Measurements from ENCODE around the gene FAM83F. TPM values are rescaled to one million over a fixed set of nuclear protein-coding genes. Genes with fewer than 3 reads are reported as not detected.

The FAM83F gene
- total and polyA plus RNA-seq, 3 donors from 2014 or later = 30.2 to 57.7 (median 41.1) TPM

DNA sequence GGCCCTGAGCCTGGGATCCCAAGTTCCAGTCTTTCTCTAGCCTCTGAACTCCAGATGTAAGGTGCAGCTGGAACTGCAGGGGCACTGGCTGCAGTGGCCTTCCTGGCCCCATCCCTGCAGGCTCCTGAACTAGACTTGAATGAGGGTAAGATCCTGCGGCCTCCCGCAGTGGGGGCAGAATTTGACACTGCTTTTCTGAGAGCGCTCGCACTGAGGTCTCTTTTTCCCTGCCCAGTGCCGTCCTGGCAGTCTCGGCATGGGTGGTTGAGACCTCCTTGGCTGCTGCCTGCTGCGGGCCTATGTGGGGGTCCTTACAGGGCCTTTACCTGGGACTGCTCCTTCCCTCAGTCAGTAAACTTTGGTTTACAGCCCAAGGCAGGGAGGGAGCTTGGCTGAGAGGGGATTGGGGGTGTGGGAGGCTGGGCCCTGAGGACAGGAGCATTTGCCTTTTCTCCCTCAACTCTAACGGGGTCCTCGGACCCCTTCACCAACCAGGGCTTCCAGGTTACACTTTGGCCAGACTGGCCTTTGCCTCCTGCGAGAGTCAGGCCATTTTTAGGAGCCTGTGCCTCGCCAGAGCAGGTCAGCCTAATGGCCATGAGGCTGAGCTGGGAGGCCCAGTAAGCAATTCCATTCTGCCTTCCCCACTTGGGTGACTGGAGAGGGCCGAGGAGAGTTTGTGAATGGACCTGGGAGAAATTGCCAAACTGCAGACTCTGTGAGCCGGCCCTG, 35.4 kb downstream of the FAM83F start:
- intact Hi-C loops (cut with DNase I; ENCODE audit: low total_unique reads) = no loop called here
- TF ChIP-seq, protein P1, sequence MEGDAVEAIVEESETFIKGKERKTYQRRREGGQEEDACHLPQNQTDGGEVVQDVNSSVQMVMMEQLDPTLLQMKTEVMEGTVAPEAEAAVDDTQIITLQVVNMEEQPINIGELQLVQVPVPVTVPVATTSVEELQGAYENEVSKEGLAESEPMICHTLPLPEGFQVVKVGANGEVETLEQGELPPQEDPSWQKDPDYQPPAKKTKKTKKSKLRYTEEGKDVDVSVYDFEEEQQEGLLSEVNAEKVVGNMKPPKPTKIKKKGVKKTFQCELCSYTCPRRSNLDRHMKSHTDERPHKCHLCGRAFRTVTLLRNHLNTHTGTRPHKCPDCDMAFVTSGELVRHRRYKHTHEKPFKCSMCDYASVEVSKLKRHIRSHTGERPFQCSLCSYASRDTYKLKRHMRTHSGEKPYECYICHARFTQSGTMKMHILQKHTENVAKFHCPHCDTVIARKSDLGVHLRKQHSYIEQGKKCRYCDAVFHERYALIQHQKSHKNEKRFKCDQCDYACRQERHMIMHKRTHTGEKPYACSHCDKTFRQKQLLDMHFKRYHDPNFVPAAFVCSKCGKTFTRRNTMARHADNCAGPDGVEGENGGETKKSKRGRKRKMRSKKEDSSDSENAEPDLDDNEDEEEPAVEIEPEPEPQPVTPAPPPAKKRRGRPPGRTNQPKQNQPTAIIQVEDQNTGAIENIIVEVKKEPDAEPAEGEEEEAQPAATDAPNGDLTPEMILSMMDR (IDR thresholded peaks at IDR 0.05) = no peak
- TF ChIP-seq POLR2A (IDR thresholded peaks at IDR 0.05) = no peak
- H3K27ac ChIP-seq = no peak overlapping the region
- no peak overlapping the region for H3K4me3 ChIP-seq
- H3K36me3 ChIP-seq (ENCODE audit: low read depth, missing control alignments) = no peaks in the 10 kb centered on the region
- no peaks in the 10 kb centered on the region for H3K4me1 ChIP-seq
- H3K27me3 ChIP-seq = no peaks in the 10 kb centered on the region
- no peaks in the 10 kb centered on the region for H3K9me3 ChIP-seq
- WGBS, 2 donors = 92 to 96% methylated on average over 4 to 13 of the region's 13 CpGs
- no peak for DNase-seq

DNA sequence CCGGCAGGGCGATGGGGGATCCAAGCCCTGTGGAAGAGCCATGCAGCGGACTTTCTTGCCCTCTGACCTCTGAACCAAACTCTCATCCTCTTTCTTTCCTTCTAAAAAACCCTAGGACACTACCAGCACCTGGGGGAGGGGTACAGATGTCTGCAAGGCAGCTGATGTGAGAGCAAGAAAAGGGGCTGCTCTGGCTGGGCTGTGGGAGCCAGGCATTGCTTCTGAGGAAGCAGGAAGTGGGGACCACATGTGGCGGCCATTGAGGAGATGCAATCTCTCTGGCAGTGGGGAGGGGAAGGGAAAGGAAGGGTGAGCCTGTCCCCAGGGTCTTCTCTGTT, 36.0 kb downstream of the FAM83F start:
- WGBS, 2 donors = 92 to 93% methylated on average over 4 of the region's 4 CpGs
- no peak for DNase-seq
- intact Hi-C loops (cut with DNase I; ENCODE audit: low total_unique reads) = no loop called here
- no peaks in the 10 kb centered on the region for H3K27me3 ChIP-seq
- TF ChIP-seq POLR2A (IDR thresholded peaks at IDR 0.05) = no peak
- TF ChIP-seq, protein P1 (IDR thresholded peaks at IDR 0.05) = no peak
- no peaks in the 10 kb centered on the region for H3K36me3 ChIP-seq (ENCODE audit: low read depth, missing control alignments)
- no peak overlapping the region for H3K27ac ChIP-seq
- H3K4me1 ChIP-seq = no peaks in the 10 kb centered on the region
- no peaks in the 10 kb centered on the region for H3K9me3 ChIP-seq
- H3K4me3 ChIP-seq = no peak overlapping the region

DNA sequence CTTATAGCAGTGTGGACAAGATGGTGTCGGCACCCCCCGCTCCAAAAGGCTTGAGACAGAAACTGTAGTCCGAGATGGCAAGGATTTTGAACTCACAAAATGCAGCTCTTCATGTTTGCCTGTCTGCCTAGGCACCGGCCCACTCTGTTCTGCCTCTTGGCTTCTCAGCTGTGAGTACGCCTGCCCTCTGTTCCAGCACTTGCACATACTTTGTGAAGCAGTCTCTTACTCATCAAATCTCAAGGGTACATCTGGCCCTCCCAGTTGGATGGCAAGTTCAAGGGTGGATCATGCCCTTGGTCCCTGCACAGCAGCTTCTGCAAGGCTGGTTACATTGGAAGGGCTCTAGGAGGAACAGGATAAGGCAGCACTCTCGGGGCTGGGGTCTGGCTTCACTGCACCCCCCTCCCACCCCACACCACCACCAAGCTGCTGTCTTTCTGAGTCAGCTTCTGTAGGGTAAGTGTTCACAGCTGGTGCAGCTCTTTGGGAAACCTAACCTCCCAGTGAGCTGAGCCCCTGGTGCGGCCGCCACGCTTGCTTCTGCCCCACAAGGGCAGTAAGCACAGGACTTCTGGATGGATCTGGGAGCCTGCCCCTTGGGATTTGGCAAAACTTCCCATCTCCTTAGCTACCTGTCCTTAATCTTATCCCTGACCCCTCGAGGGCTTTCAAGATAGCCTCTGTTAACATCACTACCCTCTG, 37.2 kb downstream of the FAM83F start:
- 79% methylated on average over 10 of the region's 10 CpGs for WGBS, 2 donors
- Histone ChIP-seq H3K27me3 (no peaks in the 10 kb centered on the region), H3K4me3 (no peak overlapping the region), H3K36me3 (ENCODE audit: low read depth, missing control alignments) (no peaks in the 10 kb centered on the region), H3K9me3 (no peaks in the 10 kb centered on the region), H3K27ac (no peak overlapping the region), H3K4me1 (no peaks in the 10 kb centered on the region)
- TF ChIP-seq POLR2A (IDR thresholded peaks at IDR 0.05) = no peak
- TF ChIP-seq, protein P1 (IDR thresholded peaks at IDR 0.05) = no peak
- intact Hi-C loops (cut with DNase I; ENCODE audit: low total_unique reads) = no loop called here
- DNase-seq = peak; percentile 41

DNA sequence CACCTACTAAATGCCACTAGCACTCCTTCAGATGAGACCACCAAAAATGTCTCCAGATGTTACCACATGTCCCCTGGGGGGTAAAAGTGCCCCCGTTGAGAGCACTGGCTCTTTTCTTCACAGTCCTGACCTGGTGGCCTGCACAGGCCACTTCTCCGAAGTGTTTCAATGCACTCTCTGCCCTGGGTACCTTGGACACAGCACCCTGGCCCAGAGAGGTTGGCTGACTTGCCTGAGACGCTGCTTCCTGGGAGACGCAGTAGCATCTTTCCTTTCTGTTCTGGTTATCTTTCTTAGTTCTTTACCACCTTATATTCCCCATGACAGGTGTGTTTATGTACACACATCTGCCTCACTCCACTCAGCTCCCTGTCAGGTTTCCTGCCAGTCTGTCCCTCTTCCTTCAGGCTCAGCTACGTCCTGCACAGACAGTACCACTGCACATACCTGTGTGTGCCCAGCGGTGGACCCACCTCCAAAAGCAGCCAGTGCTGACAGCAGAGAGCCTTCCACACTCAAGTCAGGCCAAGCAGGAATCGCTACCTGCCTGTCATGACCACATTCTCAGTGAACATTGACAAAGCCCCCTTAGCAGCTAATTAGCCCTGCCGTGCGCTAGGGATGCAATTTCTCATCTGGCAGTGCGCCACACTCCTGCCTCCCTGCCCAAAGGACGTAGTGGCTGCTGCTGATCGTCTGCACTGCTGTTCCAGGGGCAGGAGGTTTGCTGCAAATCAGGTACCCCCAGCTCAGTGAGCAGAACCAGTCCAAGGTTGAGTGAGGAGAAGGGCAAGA, 39.0 kb downstream of the FAM83F start:
- Histone ChIP-seq H3K4me1 (no peaks in the 10 kb centered on the region), H3K36me3 (ENCODE audit: low read depth, missing control alignments) (no peaks in the 10 kb centered on the region), H3K27me3 (no peaks in the 10 kb centered on the region), H3K27ac (no peak overlapping the region), H3K4me3 (no peak overlapping the region), H3K9me3 (no peaks in the 10 kb centered on the region)
- intact Hi-C loops (cut with DNase I; ENCODE audit: low total_unique reads) = no loop called here
- no peak for TF ChIP-seq POLR2A (IDR thresholded peaks at IDR 0.05)
- TF ChIP-seq, protein P1 (IDR thresholded peaks at IDR 0.05) = no peak
- no peak for DNase-seq
- WGBS, 2 donors = 77 to 87% methylated on average over 8 to 12 of the region's 12 CpGs
